Right kidney (tissue), 1 donor: ENCODE data around the gene CPNE5.

ENCODE experiments used
- DNase-seq: peaks from one replicate; pipeline ENCODE4 v3.0.0-alpha.2; 2016

The CPNE5 gene

GRCh38 chr6:36793296-36793912 lies 45.8 kb downstream of the CPNE5 start:
- peak; percentile 59 for DNase-seq

DNA sequence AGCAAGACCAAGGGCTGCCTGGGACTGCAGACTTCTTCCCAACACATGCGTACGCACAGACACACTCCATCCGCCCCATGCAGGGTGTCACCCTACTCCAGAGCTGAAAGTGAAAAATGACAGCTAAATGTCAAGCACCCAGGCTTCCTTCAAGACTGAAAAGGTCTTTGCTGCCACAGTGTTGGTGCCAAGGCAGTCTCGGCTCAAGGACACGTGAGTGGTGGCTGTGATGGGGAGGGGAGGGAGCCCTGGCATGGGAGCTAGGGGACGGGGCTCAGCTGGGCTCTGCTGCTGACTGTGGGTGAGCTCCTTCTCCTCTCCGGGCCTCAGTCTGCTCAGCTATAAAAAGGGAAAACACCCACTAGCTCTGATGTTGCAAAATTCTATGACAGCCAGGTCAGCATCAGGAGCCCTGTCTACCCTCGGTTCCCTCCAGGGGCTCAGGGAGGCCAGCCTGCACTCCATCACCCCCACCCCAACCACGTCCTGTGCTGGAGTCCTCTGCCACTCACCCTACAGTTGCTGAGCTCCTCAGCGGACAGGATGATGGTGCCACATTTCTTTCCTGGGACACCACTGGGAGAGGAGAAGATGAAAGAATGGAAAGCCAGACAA lies 47.6 kb downstream of the CPNE5 start:
- no peak for DNase-seq

- no peak for DNase-seq
These were observed 48.2 kb downstream of the CPNE5 start for GRCh38 chr6:36791085-36791484.

DNA sequence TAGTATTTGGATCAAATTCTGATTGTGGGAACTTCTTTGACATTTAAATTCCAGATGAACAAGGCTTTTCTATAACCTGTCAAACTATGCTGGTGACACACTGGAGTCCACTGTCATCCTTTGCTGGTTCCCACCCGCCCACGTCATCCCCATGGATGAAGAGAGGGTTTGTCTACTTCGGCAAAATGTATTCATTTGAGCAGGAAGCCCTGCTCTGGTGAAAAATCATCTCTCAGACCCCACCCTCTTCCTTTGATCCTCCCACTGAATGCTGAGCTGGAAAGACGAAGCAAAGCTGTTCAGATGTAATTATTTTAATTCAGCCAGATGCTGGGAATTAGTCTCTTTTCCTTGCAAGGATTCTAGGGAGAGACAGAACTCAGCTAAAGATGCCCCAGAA lies 50.5 kb downstream of the CPNE5 start:
- no peak for DNase-seq

DNA sequence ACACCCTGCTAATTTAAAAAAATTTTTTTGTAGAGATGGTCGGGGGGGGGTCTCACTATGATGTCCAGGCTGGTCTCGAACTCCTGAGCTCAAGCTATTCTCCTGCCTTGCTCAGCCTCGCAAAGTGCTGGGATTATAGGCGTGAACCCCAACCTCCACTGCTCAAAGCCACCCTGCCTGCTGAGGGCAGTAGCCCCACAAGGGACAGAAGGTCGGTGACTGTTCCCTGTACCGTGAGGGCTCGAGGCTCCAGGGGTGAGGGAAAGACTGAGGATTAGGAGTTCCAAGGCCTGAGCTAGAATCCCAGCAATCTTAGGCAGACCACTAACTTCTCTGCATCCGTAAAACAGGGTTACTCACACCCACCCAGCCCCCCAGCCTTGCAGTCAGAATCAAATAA lies 51.1 kb downstream of the CPNE5 start:
- no peak for DNase-seq

GRCh38 chr6:36787210-36787609 lies 52.0 kb downstream of the CPNE5 start:
- DNase-seq: no peak

DNA sequence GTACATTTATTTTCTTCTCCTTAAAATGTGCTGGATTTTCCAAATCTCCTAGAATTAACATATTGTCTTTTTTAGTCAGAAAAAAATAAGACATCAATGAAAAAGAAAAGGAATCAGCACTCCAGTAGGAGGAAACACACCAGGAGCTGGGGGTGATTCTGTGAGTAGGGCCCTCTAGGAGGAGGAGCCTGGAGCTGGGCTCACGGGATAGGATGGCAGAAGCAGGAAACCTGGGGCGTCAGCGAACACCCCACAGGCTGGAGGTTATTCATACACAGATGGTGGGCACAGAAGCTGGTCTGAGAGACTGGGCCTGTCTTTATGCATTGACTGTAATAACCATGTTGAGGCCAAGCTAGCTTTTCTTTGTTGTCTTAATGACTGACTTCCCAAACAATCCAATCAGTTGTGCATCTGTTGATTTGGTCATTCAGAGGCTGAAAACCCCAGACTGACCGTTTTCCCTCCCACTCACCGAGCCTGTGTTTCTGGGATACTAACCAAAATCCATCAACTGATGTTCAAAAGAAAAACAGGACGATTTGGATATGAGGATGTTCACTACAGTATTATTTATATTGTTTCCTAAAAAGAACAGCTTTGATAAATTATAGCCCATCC lies 53.1 kb downstream of the CPNE5 start:
- DNase-seq: no peak

GRCh38 chr6:36784376-36784636 lies 54.9 kb downstream of the CPNE5 start:
- DNase-seq: no peak

DNA sequence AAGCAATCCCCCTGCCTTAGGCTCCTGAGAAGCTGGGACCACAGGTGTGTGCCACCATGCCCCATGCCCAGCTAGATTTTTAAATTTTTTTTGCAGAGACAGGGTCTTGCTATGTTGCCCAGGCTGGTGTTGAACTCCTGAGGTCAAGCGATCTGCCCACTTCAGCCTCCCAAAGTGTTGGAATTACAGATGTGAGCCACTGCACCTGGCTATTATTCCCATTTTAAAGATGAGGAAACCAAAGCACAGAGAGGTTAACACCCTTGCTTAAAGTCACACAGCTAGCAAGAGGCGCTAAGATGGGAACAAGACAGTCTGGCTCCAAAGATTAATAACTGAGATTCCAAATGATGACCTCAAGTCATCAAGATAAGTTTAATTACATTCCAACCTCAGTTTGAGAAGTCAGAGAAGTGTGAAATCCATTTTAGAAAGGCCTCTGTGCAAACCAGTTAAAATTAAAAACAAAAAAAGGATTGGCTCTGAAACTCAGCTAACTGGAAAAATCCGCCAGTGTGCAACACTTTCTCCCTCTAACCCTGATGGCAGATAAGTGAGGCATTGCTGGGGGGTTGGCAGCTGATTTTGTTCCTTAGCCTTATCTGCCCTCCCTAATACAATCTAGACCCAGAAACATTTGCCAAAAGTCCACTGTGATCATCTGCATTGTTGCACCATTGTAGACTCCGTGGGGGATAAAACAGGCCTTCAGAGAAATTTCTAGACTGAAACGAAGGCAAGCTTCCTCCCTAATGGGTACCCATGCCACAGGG lies 55.5 kb downstream of the CPNE5 start:
- DNase-seq: no peak

DNA sequence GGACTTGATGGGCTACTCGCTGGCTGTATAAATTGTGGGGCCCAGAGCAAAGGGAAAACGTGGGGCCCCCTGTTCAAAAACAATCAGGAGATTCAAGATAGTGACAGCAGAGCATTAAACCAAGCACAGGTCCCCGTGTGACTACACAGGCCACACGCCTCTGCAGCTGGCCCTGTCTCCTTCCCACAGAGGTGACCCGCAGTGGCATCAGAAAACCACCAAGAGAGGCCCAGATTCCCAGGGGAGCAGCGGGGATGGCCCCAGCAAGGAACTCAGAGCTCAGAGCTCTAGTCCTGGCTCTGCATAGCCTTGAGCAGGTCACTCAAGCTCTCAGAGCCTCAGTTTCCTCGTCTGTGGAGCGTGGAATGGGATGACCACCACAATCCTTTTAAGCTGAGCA lies 57.6 kb downstream of the CPNE5 start:
- no peak for DNase-seq

DNA sequence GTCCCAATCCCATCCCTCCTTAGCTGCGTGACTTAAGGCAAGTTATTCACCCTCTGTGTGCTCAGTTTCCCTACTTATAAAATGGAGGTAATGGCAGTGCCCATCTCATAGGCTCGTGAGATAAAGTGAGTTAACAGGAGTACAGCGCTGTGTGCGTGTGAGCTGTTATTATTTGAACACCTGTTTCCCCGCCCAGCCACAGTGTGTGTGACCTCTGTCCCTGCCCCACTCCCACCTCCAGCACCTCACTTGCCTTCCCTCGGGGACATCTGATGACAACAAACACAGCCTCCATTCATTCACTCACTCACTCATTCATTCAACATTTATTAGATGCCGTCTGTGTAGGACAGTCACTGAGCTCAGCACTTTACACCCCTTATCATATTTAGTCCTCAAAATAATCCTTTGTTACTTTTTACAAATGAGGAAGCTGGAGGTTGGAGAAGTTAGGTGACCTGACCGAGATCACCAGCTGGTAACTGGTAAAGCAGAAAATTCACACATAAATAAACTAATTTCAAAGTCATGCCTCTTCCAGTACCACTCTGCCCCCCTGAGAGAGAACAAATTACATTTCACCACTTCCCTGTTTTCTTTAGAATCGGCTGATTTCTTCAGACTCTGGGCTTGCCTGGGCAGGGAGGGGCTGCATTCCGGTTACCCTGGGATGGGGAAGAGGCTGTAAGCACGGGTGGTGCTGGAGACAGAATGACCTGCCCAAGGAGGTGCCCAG lies 58.6 kb downstream of the CPNE5 start:
- no peak for DNase-seq

- DNase-seq: no peak
These were observed 60.0 kb downstream of the CPNE5 start for GRCh38 chr6:36779227-36779626.

GRCh38 chr6:36777801-36778200 lies 61.4 kb downstream of the CPNE5 start:
- no peak for DNase-seq

- DNase-seq: no peak
These were observed 63.1 kb downstream of the CPNE5 start for GRCh38 chr6:36776167-36776566.

- DNase-seq: no peak
These were observed 64.9 kb downstream of the CPNE5 start for GRCh38 chr6:36774331-36774730.

DNA sequence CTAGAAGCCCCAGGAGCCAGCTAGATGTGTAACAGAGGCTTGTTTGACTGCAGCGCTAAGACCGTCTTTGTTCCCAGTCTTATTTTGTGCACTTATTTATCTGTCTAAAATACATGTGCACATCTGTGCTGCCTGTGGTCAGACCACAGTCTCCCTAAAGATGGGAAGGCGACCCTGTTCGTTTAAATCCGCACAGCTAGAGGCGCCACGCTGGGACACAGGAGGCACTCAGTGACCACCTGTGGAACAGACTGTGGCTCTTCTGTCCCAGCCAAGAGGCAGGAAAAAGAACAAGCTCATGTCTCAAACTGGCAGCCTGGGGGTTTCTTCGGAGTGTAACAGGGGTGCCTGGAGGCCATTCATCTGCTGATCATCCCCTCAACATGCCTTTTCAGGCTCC lies 66.8 kb downstream of the CPNE5 start:
- no peak for DNase-seq

GRCh38 chr6:36771145-36771544 lies 68.1 kb downstream of the CPNE5 start:
- no peak for DNase-seq

- DNase-seq: no peak
These were observed 69.4 kb downstream of the CPNE5 start for GRCh38 chr6:36769676-36770499.

- no peak for DNase-seq
These were observed 70.0 kb downstream of the CPNE5 start for GRCh38 chr6:36769183-36769675.

- no peak for DNase-seq
These were observed 72.8 kb downstream of the CPNE5 start for GRCh38 chr6:36766399-36766945.

DNA sequence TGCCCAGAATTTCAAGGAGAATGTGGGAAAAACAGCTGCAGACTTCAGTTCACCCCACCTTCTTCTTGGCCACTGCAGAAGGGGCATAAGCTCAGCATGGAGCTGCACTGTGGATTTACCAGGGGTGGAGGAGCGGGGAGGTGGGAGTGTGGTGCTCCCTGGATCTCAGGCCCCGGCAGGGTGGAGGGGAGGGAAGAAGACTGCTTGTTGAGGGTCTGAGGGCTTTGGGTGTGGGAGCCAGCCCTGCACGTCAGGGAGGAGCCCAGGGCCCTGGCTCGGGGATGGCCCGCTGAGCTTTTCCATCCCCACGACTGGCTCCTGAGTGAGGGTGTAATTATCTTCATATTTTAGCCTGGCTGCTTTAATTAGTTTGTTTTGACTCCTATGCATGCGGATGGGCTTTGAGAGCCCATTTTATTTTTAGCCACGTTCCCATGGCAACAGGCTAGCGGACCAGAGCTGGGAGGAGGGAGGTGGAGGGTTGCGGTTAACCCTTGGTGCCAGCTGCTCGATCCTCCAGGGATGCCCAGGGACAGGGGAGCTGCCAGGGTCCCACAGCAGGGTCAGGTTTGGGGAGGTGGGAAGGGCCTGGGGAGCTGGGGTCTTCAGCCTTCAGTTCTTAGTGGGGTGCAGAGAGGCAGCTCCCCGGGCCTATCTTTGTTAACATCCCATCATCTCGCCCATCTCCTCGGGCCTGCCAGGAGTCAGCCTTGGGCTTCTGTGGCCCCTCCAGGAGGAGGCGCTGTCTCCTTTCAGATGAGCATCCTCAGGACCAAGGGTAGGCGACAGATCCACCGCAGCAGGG lies 73.4 kb downstream of the CPNE5 start:
- peak; percentile 76 for DNase-seq
